HL-60 (cell line): ENCODE results near the gene CDC42EP3.

Source experiments
- DNase-seq, 2 experiments: peaks; one replicate each; pipeline ENCODE4 v3.0.0-alpha.2; 2010 to 2020; ENCODE audit warnings: low read depth in 1 of 2, low spot score in 1 of 2
- H3K27ac ChIP-seq: fragments of 250-450 bp; sonication (Bioruptor Pico); replicated peaks from 2 replicates; pipeline ENCODE4 v1.5.1; 2020; ENCODE audit warnings: mild to moderate bottlenecking, moderate library complexity
- H3K27me3 ChIP-seq: fragments of 250-450 bp; sonication (Bioruptor Pico); 2 replicates; pipeline ENCODE4 v1.5.1; 2021; ENCODE audit warnings: mild to moderate bottlenecking, moderate library complexity; ENCODE audit not compliant: insufficient read depth, poor library complexity, severe bottlenecking
- H3K4me3 ChIP-seq: replicated peaks from 2 replicates; pipeline ENCODE4 v1.5.1; 2011; ENCODE audit warnings: mild to moderate bottlenecking, control low read depth, low read length; ENCODE audit not compliant: insufficient read depth
- CTCF ChIP-seq: IDR thresholded peaks from one replicate; pipeline ENCODE4 v1.5.1; 2011; ENCODE audit warnings: low read length, control low read depth, inconsistent platforms; ENCODE audit not compliant: insufficient read depth
- GABPA ChIP-seq: IDR thresholded peaks from 2 replicates; pipeline ENCODE4 v1.6.1; 2012; ENCODE audit warnings: low read depth
- POLR2AphosphoS5 ChIP-seq: IDR thresholded peaks from 2 replicates; pipeline ENCODE4 v1.6.1; 2012; ENCODE audit warnings: low read depth
- SPI1 ChIP-seq: IDR thresholded peaks from 2 replicates; pipeline ENCODE4 v1.6.1; 2012; ENCODE audit warnings: low read depth, mild to moderate bottlenecking, borderline replicate concordance
- TF ChIP-seq, protein P1 (sequence below): IDR thresholded peaks from 2 replicates; pipeline ENCODE4 v1.6.1; 2012; ENCODE audit warnings: low read depth; ENCODE audit not compliant: insufficient replicate concordance

CDC42EP3 gene

DNA sequence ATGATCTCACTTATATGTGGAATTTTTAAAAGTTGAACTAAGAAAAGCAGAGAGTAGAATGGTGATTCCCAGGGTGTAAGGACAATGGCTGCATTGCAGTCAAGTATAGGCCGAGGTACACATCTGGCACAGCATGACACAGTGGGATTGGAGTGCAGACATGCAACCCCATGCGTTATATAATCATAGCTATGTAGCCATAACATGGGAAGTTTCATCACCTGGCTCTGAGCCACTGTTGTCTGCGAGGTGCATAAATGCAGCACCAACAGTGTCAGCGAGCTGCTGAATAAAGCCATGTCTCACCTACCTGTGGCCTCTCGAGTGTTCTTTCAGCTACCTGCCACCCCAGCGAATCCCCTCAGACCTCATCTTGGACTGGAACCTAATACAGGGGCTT is 61.7 kb downstream of the CDC42EP3 start:
- no peak for DNase-seq
- H3K4me3 ChIP-seq = no peak overlapping the region

DNA sequence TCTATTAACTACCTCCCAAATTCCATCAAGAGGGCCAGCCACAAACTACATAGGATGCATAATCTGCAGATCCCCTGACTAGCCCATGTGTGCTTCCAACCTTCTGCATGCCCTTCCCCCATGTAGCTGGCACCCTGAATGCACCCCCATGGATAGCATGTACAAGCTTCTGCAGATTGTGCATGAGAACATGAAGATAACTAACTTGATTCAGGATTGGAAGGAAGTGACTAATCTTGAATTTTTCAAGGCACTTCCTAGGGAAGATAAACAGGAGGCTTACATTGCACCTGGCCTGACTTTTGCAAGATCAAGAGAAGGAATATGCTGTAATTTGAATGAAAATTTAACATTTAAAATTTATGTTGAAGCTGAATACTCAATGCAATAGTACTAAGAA is 66.7 kb downstream of the CDC42EP3 start:
- no peaks in the 10 kb centered on the region for H3K27me3 ChIP-seq
- TF ChIP-seq SPI1 = no peak
- TF ChIP-seq CTCF = no peak
- TF ChIP-seq, protein P1, sequence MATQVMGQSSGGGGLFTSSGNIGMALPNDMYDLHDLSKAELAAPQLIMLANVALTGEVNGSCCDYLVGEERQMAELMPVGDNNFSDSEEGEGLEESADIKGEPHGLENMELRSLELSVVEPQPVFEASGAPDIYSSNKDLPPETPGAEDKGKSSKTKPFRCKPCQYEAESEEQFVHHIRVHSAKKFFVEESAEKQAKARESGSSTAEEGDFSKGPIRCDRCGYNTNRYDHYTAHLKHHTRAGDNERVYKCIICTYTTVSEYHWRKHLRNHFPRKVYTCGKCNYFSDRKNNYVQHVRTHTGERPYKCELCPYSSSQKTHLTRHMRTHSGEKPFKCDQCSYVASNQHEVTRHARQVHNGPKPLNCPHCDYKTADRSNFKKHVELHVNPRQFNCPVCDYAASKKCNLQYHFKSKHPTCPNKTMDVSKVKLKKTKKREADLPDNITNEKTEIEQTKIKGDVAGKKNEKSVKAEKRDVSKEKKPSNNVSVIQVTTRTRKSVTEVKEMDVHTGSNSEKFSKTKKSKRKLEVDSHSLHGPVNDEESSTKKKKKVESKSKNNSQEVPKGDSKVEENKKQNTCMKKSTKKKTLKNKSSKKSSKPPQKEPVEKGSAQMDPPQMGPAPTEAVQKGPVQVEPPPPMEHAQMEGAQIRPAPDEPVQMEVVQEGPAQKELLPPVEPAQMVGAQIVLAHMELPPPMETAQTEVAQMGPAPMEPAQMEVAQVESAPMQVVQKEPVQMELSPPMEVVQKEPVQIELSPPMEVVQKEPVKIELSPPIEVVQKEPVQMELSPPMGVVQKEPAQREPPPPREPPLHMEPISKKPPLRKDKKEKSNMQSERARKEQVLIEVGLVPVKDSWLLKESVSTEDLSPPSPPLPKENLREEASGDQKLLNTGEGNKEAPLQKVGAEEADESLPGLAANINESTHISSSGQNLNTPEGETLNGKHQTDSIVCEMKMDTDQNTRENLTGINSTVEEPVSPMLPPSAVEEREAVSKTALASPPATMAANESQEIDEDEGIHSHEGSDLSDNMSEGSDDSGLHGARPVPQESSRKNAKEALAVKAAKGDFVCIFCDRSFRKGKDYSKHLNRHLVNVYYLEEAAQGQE = no peak
- TF ChIP-seq GABPA = no peak
- no peak for TF ChIP-seq POLR2AphosphoS5
- no peak for DNase-seq

More for the DNA sequence above, 61.7 kb downstream of the CDC42EP3 start:
- Histone ChIP-seq H3K27me3 (no peaks in the 10 kb centered on the region), H3K27ac (no peak overlapping the region)
- TF ChIP-seq POLR2AphosphoS5 (no peak), SPI1 (no peak), CTCF (no peak), GABPA (no peak)
- TF ChIP-seq, protein P1 = no peak

GRCh38 chr2:37602702-37603101 is 68.7 kb downstream of the CDC42EP3 start:
- Histone ChIP-seq H3K4me3 (no peak overlapping the region), H3K27me3 (no peaks in the 10 kb centered on the region), H3K27ac (no peak overlapping the region)
- no peak for TF ChIP-seq SPI1
- TF ChIP-seq POLR2AphosphoS5 = no peak
- no peak for TF ChIP-seq CTCF
- no peak for TF ChIP-seq GABPA
- TF ChIP-seq, protein P1 = no peak
- DNase-seq = no peak

More for the DNA sequence above, 66.7 kb downstream of the CDC42EP3 start:
- H3K27ac ChIP-seq = no peak overlapping the region
- H3K4me3 ChIP-seq = no peak overlapping the region
